ENCODE results near the gene SNX20. TPM values are rescaled to one million over a fixed set of nuclear protein-coding genes. Genes with fewer than 3 reads are reported as not detected.

SNX20 gene
- total RNA-seq, 4 donors from 2014 or later, result 0.17 to 4.0 (median 1.9) TPM

- H3K4me3 ChIP-seq, result no peak overlapping the region
- no peaks in the 10 kb centered on the region for H3K27me3 ChIP-seq
- no peak for DNase-seq
- no peaks in the 10 kb centered on the region for H3K4me1 ChIP-seq
- TF ChIP-seq CTCF (IDR thresholded peaks at IDR 0.05 in 4 of 5, conservative IDR thresholded peaks at IDR 0.05 in 1 of 5) (no peak), POLR2A (IDR thresholded peaks at IDR 0.05) (no peak)
- ATAC-seq, result no peak
- intact Hi-C loops (cut with DNase I; ENCODE audit: low total_unique reads), result no loop called here
- no peak overlapping the region for H3K27ac ChIP-seq
- no peaks in the 10 kb centered on the region for H3K9me3 ChIP-seq
- in situ Hi-C loops (cut with MboI; ENCODE audit: low sequenced_read_pairs in 4 of 4), result no loop called here
- H3K36me3 ChIP-seq, result no peaks in the 10 kb centered on the region
Measured at GRCh38 chr16:50636753-50637374, 44.2 kb downstream of the SNX20 start.

DNA sequence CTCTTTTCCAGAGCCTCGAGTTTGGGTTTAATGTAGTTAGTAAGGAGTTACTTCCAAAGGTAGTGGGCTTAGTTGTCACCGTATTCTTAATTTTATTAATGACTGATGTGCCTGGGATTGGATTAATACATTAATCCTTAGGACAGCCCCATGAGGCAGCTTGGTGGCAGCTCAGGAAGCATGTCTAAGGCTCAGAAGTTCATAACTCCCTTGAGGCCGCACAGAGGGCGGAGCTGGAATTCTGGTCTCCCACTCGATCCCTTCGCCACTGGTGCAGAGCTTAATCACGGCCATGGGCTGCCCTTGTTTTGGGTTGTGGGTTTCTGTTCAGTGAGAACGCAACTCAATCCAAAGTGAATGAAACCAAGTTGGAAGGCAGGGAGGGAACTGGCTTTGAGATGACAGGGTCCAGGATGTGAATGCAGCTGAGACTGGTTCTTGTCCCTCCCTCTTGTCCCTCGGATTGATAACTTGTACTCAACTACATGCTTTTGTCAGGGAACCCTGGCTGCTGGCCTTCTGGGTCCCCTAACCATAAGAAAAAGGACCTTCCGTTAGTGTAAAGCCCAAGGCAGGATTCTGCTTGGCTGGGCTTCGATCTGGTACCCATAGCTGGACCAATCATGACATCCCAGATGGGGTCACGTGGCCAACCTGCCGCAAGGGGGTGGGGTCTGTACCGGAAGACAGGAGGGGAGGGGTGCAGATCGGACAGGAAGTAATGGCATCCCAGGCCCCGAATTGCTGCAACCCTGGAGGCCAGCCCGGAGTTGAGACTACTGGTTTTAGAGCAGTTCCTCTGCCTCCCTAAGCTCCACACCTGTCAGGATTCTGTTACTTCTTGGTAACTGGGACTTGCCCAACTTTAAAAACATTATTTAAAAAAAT lies 45.4 kb downstream of the SNX20 start:
- DNase-seq (no peak), ATAC-seq (no peak)
- intact Hi-C loops (cut with DNase I; ENCODE audit: low total_unique reads), result no loop called here
- Histone ChIP-seq H3K4me3 (no peak overlapping the region), H3K27ac (no peak overlapping the region), H3K27me3 (no peaks in the 10 kb centered on the region), H3K36me3 (no peaks in the 10 kb centered on the region), H3K9me3 (no peaks in the 10 kb centered on the region), H3K4me1 (no peaks in the 10 kb centered on the region)
- in situ Hi-C loops (cut with MboI; ENCODE audit: low sequenced_read_pairs in 4 of 4), result no loop called here
- no peak for TF ChIP-seq CTCF (IDR thresholded peaks at IDR 0.05 in 4 of 5, conservative IDR thresholded peaks at IDR 0.05 in 1 of 5)
- TF ChIP-seq POLR2A (IDR thresholded peaks at IDR 0.05), result no peak

- ATAC-seq, result no peak
- no peaks in the 10 kb centered on the region for H3K4me1 ChIP-seq
- H3K4me3 ChIP-seq, result no peak overlapping the region
- in situ Hi-C loops (cut with MboI; ENCODE audit: low sequenced_read_pairs in 4 of 4) (no loop called here), intact Hi-C loops (cut with DNase I; ENCODE audit: low total_unique reads) (no loop called here)
- H3K36me3 ChIP-seq, result no peaks in the 10 kb centered on the region
- no peaks in the 10 kb centered on the region for H3K27me3 ChIP-seq
- no peak overlapping the region for H3K27ac ChIP-seq
- DNase-seq, result no peak
- TF ChIP-seq POLR2A (IDR thresholded peaks at IDR 0.05), result no peak
- TF ChIP-seq CTCF (IDR thresholded peaks at IDR 0.05 in 4 of 5, conservative IDR thresholded peaks at IDR 0.05 in 1 of 5), result no peak
- H3K9me3 ChIP-seq, result no peaks in the 10 kb centered on the region
Measured at GRCh38 chr16:50634947-50635346, 46.2 kb downstream of the SNX20 start.

- Histone ChIP-seq H3K36me3 (no peaks in the 10 kb centered on the region), H3K27me3 (no peaks in the 10 kb centered on the region), H3K4me3 (no peak overlapping the region), H3K9me3 (no peaks in the 10 kb centered on the region), H3K4me1 (no peaks in the 10 kb centered on the region), H3K27ac (no peak overlapping the region)
- DNase-seq, result no peak
- TF ChIP-seq POLR2A (IDR thresholded peaks at IDR 0.05), result no peak
- TF ChIP-seq CTCF (IDR thresholded peaks at IDR 0.05 in 4 of 5, conservative IDR thresholded peaks at IDR 0.05 in 1 of 5), result no peak
- in situ Hi-C loops (cut with MboI; ENCODE audit: low sequenced_read_pairs in 4 of 4) (no loop called here), intact Hi-C loops (cut with DNase I; ENCODE audit: low total_unique reads) (no loop called here)
- no peak for ATAC-seq
Measured at GRCh38 chr16:50634090-50634489, 47.0 kb downstream of the SNX20 start.

All from gastrocnemius medialis (tissue), 4 donors.